Iris pigment epithelial cell (primary cell): ENCODE measurements around the gene BCL7A.
"Not testable (repeated sequence)": the region's sequence is repeated elsewhere in the genome, so short reads cannot be mapped to it uniquely, and the experiment has no call there.

Source experiments
- DNase-seq: peaks from one replicate; pipeline ENCODE4 v3.0.0-alpha.2; 2011; ENCODE audit warnings: low read depth

Gene BCL7A

GRCh38 chr12:122094735-122095631, 73.3 kb downstream of the BCL7A start:
- DNase-seq, result no peak

DNA sequence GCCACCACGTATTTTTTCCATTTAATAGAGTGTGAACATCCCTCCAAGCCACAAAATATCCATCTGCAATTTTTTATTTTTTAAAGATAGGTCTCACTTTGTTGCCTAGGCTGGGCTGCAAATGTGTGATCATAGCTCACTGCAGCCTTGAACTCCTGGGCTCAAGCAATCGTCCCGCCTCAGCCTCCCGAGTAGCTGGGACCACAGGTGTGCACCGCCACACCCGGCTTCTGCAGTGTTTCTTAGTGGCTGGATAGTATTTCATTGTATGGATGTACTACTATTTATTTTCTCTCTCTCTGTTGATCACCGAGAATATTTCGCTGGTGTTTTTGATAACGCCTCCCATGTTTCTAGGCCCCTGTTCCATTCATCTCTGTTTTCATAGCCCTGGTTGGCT, 74.3 kb downstream of the BCL7A start:
- no peak for DNase-seq

DNA sequence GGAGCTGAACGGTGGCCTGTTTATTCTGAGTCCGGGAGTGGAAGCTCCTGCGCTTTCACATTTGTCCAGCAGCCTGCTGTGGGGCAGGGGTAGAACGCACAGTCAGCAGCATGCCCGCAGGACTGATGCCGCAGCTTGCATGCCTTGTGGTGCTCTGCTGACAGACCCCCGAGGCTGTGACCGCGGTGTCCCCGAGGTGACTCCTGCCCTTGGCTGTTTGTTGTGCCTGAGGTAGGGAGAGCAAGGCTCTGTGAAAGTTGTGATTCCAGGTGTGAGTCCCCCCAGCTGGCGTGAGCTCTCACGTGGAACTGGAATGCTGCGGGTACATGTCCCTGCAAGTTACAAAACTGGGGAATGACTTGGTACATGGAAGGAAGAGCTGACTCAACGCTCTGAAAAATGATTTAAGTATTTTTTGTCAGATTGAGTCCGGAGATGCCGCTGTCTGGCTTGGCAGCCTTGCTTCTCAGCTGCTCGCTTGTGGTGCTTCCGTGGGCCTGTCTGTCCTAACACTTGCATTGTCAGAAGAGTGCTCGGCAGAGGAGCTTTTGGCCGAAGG, 75.0 kb downstream of the BCL7A start:
- DNase-seq, result peak; percentile 50

- DNase-seq, result no peak
Observed at GRCh38 chr12:122097584-122097926, 75.9 kb downstream of the BCL7A start.

GRCh38 chr12:122097927-122098756, 76.5 kb downstream of the BCL7A start:
- DNase-seq, result peak; percentile 63

DNA sequence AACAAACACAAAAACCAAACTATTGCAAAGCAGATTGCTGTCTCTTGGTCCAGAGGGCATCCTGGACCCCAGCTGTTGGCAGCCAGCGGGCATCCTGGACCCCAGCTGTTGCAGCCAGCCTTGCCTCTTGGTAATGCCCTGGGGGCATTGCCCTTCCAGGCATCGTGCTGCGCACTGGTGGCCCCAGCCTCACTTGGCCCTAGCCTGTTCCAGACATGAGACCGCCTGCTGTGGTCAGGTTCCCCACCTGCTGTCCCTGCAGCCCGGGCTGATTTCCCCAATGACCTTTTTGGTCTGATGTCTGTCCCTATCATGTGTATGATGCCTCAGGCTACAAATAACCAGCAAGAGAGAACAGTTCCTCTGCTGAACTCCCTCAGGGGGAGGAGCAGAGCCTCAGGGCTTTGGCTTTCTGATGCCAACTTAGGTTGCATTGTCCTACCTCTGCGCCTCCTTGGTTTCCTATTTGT, 77.6 kb downstream of the BCL7A start:
- DNase-seq, result no peak

GRCh38 chr12:122099856-122100255, 78.2 kb downstream of the BCL7A start:
- DNase-seq, result no peak

GRCh38 chr12:122100568-122100967, 78.9 kb downstream of the BCL7A start:
- DNase-seq, result no peak

DNA sequence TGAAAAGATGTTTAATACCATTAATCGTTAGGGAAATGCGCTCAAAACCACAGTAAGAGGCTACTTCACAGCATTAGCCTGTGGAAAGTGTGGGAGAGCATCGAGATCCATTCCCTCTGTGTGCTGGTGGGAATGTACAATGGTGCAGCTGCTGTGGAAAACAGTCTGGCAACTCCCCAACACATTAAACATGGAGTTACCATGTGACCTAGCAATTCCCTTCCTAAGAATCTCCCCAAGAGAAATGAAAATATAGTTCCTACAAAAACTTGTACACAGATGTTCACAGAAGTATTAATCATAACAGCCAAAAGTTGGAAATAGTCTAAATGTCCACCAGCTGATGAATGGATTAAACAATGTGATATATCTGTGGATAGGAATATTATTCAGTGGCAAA, 80.6 kb downstream of the BCL7A start:
- DNase-seq, result no peak

GRCh38 chr12:122104844-122105243, 83.2 kb downstream of the BCL7A start:
- no peak for DNase-seq

DNA sequence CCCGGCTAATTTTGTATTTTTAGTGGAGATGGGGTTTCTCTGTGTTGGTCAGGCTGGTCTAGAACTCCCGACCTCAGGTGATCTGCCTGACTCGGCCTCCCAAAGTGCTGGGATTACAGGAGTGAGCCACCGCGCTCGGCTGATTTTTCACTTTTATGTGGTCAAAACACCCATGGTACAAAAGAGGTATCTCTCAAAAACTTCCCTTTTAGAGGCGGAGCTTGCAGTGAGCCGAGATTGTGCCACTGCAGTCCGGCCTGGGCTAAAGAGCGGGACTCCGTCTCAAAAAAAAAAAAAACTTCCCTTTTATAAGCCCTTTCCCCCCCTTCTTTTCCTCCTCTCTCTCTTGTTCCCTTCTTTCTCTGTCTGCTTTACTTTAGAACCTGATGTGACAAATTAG, 83.8 kb downstream of the BCL7A start:
- DNase-seq, result not testable (repeated sequence)

DNA sequence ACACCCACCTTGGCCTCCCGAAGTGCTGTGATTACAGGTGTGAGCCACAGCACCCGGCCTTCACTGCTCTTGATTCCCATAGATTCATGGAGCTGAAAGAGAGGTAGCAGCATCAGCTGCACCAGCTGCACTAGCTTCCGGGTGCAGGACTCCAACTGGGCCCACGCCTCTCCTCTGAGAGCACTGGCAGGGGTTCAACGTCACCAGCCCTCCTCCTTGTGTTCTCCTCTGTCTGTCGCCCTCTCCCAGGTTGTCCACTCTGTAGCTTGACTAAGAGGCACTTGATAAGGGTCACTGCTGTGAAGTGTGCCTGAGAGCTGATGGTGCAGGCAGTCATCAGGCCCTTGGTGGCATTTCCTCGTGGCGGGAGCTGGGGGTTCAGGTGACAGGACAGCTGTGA, 85.2 kb downstream of the BCL7A start:
- no peak for DNase-seq

DNA sequence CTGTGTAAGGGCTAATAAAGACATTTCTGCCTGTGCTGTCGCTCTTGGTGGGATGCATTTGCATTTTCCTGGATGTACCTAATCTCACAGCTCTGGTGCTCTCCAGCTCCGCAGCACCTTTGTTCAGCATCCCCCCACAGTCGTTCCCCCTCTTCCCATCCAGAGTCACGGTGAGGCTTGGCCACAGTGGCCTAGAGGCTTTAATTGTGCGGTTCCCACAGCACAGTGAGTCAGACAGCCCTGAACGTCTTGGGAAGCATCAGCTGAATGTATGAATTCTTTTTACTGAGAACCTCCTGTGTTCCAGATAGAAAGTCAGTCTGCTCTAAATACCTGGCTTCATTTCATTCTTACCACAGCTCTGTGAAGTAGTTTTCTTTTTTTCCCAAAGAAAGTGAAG, 85.6 kb downstream of the BCL7A start:
- peak; percentile 84 for DNase-seq

GRCh38 chr12:122111089-122111641, 89.5 kb downstream of the BCL7A start:
- no peak for DNase-seq
